SIG-M5 treated with dmso at 0.1 percent for 504 hours (cell line): ENCODE results near the gene RPS6KA2.
"Not testable (repeated sequence)": the region's sequence is repeated elsewhere in the genome, so short reads cannot be mapped to it uniquely, and the experiment has no call there.

ENCODE experiments used
- DNase-seq: peaks from one replicate; lab custom pipeline; 2025; ENCODE audit not compliant: unreplicated experiment; lab: John Stamatoyannopoulos, UW

RPS6KA2 gene

GRCh38 chr6:166408936-166409755, 217.9 kb downstream of the RPS6KA2 start:
- DNase-seq, result no peak

DNA sequence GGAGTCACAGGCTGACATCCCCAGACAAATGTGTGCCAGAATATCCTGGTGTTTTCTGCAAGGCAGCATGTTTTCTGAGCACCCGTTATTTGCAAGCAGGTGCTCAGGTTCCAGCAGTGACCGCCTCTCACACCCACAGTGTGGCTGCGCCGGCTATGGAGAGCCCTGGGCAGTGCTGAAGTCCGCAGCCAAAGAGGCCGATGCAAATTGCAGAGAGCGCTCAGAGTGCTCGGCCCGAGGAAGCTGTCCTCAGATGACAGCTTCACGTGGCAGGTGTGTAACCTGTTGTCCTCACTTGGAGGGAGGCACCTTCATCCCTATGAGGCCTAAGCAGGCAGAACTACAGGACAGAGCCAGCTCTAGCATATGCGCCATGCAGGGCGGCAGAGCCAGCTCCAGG, 220.9 kb downstream of the RPS6KA2 start:
- DNase-seq, result no peak

DNA sequence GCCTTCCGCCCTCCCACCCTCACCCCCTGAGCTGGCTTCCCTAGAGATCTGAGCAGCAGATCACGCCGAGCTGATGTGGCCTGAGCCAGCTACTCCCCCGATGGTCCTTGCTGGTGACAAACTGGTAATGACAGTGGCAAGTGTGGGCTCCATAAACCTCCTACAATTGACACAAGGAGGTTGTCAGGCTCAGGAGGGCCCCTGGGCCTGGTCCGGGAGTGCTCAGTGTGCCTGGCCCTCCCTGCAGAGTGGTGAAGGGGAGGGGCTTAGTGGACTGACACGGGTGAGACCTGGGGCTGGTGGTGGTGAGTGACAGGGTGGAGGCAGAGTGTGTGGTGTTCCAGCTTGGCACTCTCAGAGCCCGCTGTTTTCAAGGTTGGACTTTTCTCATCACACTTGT, 221.7 kb downstream of the RPS6KA2 start:
- DNase-seq, result no peak

DNA sequence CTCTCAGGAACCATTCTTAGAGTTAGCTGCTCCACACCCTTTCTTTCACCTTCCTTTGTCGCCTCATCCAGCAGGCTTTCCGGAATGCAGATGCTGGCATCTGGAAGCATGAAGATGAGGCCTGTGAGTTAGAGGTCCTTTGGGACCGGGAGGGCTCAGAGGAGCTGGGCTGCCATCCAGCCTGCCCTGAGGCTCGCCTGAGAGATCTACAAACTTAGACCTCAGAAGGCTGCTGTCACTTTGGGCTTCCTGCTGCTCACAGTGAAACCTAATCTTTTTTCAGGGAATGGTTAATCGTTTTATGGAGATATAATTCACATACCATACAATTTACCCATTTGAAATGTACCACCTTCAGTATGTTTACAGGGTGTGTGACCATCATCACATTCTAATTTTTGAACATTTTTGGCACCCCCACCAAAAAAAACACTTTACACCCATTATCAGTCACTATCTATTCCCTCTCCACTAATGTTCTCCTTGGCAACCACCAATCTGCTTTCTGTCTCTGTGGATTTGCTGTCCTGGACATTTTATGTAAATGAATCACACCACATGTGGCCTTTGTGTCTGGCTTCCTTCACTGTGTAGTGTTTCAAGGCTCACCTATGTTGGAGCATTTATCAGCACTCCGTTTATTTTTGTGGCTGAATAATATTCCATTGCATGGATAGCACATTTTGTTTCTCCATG, 224.3 kb downstream of the RPS6KA2 start:
- DNase-seq, result no peak

DNA sequence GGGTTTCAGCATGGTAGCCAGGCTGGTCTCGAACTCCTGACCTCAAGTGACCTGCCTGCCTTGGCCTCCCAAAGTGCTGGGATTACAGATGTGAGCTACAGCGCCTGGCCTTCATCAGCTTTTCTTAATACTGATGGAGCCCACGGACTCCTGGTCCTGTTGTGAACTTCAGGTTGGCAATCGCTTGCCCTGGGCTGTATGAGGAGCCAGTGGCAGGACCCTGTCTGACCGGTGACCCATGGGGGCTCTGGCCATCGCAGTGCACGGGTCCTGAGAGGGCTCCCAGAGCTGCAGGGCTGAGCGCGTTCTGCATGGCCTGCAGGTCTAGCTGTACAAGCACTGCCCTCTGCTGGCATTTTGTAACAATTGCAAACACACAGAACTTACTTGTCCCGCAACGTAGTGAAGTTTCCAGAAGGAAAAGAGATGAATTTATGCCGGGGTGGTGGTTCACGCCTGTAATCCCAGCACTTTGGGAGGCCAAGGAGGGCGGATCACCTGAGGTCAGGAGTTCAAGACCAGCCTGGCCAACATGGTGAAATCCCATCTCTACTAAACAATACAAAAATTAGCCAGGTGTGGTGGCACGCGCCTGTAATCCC, 226.3 kb downstream of the RPS6KA2 start:
- DNase-seq, result peak; percentile 62

- DNase-seq, result no peak
These were observed 226.9 kb downstream of the RPS6KA2 start for GRCh38 chr6:166400181-166400580.

GRCh38 chr6:166398348-166398747, 228.7 kb downstream of the RPS6KA2 start:
- DNase-seq, result no peak

GRCh38 chr6:166397849-166398248, 229.2 kb downstream of the RPS6KA2 start:
- DNase-seq, result no peak

- DNase-seq, result no peak
These were observed 231.3 kb downstream of the RPS6KA2 start for GRCh38 chr6:166395778-166396177.

GRCh38 chr6:166395351-166395750, 231.7 kb downstream of the RPS6KA2 start:
- no peak for DNase-seq

- DNase-seq, result no peak
These were observed 232.8 kb downstream of the RPS6KA2 start for GRCh38 chr6:166394036-166394892.

- no peak for DNase-seq
These were observed 233.6 kb downstream of the RPS6KA2 start for GRCh38 chr6:166393535-166393823.

DNA sequence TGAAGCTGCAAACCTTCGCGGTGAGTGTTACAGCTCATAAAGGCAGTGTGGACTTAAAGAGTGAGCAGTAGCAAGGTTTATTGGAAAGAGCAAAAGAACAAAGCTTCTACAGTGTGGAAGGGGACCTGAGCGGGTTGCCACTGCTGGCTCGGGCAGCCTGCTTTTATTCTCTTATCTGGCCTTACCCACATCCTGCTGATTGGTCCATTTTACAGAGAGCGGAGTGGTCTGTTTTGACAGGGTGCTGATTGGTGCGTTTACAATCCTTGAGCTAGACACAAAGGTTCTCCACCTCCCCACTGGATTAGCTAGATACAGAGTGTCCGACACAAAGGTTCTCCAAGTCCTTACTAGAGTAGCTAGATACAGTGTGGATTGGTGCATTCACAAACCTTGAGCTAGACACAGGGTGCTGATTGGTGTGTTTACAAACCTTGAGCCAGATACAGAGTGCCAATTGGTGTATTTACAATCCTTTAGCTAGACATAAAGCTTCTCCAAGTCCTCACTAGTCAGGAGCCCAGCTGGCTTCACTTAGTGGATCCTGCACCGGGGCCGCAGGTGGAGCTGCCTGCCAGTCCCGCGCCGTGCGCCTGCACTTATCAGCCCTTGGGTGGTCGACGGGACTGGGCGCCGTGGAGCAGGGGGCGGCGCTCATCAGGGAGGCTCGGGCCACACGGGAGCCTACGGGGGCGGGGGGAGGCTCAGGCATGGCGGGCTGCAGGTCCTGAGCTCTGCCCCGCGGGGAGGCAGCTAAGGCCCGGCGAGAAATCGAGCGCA, 234.1 kb downstream of the RPS6KA2 start:
- DNase-seq, result not testable (repeated sequence)

GRCh38 chr6:166389119-166389518, 237.9 kb downstream of the RPS6KA2 start:
- DNase-seq, result peak; percentile 13

- no peak for DNase-seq
These were observed 238.6 kb downstream of the RPS6KA2 start for GRCh38 chr6:166388290-166389004.

- no peak for DNase-seq
These were observed 239.3 kb downstream of the RPS6KA2 start for GRCh38 chr6:166387642-166388289.

GRCh38 chr6:166387098-166387497, 240.0 kb downstream of the RPS6KA2 start:
- not testable (repeated sequence) for DNase-seq

GRCh38 chr6:166386111-166386510, 240.9 kb downstream of the RPS6KA2 start:
- DNase-seq, result no peak

- not testable (repeated sequence) for DNase-seq
These were observed 243.2 kb downstream of the RPS6KA2 start for GRCh38 chr6:166383802-166384363.
